ENCODE measurements around the gene GRAMD2A.
A peak's percentile ranks its signal among the peaks of the same experiment; 100 is the strongest.

GRAMD2A gene

DNA sequence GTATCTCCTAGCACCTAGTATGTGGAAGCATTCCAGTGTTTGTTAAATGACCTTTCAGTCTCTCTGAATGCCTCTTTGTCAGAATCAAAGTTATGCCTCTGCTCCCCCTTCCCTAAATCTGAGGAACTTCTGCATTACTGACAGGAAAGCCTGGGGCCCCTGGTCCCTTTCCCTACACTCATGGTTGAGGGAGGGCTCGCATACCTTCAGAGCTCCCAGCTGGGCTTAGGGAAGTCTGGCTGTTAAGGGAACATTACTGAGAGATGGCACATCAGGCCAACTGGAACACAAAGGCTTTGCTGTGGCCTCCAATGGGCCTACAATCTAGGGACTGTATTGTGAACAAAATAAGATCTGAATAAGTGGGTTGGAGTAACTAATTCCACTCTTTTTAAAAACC lies 23.1 kb upstream of the GRAMD2A start:
- no peak for DNase-seq (ENCODE audit: extremely low read depth in 1 of 2, low read depth in 1 of 2)

DNA sequence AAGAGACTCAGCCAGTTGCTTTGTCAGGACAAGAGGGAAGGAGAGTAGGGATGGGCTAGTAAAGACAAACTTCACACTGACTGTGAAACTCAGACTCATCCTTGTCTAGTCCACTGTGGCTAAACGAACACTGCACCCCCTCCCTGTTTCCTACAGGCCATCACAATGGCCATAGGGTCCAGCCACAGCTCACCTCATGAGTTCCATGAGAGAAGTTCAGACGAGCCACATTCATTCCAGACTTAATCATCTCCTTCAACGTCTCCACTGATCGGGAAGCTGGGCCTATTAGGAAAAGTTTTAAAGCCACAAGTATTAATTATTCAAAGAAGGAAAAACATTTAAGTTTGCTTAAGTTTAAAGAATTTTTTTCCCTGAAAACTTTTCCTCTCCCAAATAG lies 19.6 kb upstream of the GRAMD2A start:
- no peak for DNase-seq (ENCODE audit: extremely low read depth in 1 of 2, low read depth in 1 of 2)

DNA sequence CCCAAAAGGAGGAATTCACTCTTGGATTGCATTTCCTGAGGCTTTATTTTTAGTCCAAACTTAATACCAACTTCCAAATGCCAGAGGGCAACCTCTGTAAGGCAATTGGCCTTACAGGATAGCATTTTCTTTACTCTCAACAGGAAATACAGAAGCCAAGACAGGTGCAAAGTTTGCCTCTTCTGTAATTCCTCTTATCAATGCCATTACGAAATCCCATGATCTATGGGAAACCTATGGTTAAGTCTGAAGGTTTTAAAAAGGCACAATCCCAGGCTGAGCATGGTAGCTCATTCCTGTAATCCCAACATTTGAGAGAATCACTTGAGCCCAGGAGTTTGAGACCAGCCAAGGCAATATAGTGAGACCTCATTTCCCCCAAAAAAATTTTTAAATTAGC lies 18.5 kb upstream of the GRAMD2A start:
- DNase-seq (ENCODE audit: extremely low read depth in 1 of 2, low read depth in 1 of 2): no peak

DNA sequence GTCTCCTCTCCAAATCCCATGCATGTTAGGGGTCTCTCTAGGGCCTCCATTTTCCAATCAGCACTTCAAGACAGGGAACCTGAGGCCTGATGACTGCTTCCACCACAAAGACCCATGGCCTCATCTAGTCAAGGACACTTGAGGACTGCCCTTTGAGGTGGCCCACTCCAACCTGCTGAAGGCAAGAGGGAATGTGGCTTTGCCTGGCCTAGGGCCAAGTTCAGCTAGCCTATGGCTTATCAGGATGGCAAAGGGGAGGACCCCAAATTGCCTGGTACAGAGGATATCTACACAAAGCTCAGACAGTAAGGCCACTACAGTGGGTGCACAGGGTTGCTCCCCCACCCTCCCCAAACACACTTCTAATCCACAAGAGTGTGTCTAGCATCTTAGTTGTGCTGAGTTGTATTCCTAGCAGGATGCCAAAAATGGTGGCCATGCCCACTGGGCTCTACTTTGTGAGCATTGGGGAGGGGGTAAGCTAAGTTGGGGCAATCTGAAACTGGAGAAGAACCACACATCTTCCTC lies 10.0 kb upstream of the GRAMD2A start:
- no peak for DNase-seq (ENCODE audit: extremely low read depth in 1 of 2, low read depth in 1 of 2)

DNA sequence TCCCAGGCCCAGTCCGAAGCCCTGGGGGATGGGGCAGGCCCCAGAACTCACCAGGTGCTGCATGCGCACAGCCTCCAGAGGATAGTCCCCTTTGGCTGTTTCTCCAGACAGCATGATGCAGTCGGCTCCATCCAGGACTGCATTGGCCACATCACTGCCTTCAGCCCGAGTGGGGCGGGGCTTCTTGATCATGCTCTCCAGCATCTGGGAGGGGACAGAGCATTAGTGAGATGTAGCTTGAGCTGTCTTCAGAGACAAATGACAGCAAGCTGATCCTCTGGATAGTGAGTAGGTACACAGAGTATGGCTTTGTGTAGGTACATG lies 9.1 kb upstream of the GRAMD2A start:
- DNase-seq (ENCODE audit: extremely low read depth in 1 of 2, low read depth in 1 of 2): no peak

DNA sequence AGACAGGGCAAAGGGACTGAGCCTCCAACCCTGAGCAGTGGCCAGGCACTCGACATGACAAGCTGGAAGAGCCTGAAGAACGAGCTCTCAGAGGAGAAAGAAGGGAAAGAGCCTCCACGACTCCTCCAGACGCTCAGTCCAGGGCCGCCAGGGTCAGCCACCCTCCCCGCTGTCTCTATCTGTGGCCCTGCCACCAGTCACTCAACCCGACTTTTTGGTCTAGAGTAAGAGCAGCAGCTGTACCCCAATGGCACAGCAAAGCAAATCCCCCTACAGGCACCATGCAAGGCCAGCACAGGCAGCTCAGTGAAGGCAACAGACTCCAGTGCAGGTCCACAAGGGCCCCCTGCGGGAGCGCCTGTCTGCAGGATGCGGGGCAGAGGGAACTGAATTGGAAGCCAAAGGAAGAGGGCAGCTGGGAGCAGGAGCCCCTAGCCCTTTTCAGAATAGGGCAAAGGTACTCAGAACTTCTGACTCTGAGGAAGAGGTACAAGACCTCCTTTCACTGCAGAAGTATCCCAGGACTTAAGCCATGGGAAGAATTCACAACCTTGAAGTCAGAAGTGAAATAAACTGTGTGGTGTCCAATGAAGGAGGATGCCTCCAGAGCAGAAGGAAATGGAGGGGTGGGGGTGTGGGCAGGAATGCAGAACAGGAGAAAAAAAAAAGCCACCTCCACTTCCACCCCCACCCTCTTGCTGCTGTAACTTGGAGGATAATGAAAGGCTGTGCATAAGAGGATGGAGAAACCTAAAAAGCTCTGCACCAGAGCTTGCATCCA lies 8.5 kb upstream of the GRAMD2A start:
- no peak for DNase-seq (ENCODE audit: extremely low read depth in 1 of 2, low read depth in 1 of 2)

DNA sequence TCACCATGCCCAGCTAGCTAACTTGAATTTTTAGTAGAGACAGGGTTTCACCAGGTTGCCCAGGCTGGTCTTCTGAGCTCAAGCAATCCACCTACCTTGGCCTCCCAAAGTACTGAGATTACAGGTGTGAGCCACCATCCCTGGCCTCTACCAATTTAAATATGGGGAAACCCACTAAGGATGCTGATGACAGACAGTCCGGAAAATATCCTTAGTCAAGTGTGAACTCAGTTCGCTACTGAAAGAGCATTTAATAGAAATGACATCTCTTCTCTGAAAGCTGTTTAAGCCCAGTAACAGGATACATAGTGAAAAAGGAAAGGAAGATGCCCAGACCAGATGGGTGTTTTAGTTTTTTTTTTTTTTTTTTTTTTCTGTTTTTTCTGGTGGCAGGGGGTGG lies 7.7 kb upstream of the GRAMD2A start:
- DNase-seq (ENCODE audit: extremely low read depth in 1 of 2, low read depth in 1 of 2): no peak

DNA sequence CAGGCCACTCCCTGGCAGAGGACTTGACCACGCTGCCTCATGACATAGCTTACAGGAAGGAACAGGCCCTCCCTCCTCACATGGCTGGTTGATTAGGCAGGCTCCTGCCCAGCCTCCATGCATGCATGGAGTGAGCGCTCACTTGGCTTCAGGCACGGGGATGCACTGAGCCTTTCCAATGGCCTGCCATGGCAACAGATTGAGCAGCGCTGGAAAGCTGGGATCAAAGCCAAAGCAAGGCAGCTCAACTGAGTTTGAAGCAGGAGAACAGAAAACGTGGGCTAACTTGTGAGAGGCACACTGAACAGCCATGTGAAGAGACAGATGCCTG lies 5.9 kb upstream of the GRAMD2A start:
- DNase-seq (ENCODE audit: extremely low read depth in 1 of 2, low read depth in 1 of 2): no peak

DNA sequence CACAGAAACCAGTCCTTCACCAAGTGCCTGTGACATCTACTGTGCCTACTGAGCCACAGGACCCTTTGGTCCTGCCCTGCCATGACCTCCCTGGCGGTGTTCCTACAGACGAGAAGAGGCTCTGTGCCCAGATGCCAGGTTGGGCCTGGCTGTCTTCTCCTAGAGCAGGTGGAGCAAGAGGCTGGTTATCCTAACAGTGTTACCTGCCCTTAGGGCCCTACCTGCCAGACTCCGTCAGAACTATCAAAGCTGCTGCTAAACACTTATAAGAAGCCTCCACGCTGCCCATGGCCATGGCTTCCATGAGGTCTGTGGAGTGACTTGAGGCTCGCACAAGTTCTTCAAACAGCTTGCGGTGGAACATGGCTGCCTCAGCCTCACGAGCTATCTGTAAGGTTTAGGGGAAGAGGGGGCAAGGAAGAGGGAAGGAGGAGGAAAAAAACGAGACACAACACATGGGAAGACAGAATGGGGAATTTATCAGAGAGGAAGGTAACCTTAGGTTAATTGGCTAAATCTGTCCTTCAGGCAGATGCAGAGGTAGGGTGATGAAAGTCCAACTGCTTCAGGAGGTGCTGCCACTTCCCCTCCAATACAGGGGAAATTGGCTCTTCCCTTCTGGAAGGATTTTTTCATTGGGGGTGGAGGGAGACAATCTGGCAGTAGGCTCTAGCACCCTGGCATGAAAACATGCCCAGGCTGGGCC lies 5.4 kb upstream of the GRAMD2A start:
- DNase-seq (ENCODE audit: extremely low read depth in 1 of 2, low read depth in 1 of 2): no peak

DNA sequence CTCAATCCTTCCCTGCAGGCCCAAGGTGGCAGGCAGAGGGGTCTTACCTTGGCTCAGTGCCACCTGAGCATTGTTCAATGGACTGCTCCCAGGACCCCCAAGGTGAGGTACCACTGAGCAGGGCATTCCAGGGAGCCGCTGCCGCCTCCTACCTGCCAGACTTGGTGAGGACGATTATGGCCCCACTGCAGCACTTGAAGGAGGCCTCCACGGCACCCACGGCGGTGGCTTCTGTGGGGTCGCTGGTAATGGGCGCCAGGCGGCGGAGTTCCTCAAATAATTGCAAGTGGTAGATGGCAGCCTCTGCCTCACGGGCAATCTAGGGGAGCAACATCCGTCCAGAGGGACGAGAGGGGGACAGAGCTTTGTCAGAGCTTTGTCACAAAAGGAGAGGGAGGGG lies 4.7 kb upstream of the GRAMD2A start:
- DNase-seq (ENCODE audit: extremely low read depth in 1 of 2, low read depth in 1 of 2): no peak

DNA sequence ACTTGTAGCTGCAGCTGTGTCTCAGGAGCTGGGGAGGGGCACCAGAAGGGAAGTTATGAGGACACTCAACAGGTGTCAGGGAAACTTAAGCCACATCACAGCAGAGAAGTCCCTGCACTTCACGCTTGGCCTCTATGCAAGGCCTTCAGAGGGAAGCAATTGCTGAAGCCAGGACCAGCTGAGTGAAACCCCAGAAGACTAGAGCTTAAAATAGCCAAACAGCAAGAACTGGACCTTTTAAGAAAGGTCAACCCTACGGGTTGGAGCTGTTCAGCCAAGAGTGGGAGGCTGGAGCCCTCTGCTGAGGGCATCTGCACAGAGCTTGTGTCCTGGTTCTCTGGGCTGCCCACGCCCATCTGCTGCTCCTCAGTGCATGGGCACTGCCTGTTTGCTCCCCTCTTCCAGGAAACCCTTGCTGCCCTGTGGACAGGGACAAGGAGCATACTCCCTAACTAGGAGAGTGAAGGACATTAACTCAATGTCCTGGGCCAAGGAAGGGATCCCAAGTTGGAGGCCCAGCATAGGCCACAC lies 3.9 kb upstream of the GRAMD2A start:
- DNase-seq (ENCODE audit: extremely low read depth in 1 of 2, low read depth in 1 of 2): no peak

DNA sequence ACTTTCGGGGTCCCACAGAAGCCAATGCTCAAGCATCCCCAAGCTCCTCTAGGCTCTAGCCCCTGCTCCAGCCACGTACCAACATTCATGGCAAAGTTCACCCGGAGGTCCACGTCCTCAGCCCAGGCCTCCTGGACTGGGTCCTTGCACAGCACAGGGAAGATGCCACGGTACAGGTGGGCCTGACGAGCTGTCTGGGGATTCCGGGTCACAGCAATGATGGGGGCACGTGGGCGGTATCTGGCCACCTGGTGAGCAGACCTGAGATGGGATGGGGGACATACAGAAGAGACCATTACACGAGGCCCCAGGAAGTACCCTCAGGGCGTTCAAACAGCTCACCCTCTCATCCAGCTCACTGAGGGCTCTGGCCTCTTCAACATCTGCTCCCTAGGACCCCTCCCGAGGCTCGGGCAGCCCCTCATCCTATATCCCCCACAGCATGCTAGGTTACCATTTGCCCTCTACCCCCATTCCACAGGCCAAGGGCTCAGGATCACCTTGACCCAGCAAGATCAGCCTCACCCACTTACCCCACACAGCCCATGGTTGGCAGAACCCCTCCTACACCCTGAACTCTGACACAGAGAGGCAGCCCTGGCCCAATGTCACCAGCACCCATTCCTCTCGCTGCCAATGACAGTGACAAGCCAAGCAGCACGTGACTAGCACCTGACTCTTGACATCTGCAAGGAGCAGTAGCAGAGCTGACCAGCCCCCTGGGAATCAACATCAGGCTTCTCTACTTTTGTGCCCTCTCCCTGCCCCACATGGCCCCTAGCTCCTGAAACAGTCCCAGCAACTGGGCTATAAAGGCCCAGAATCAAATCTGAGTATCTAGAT lies 3.0 kb upstream of the GRAMD2A start:
- no peak for DNase-seq (ENCODE audit: extremely low read depth in 1 of 2, low read depth in 1 of 2)

DNA sequence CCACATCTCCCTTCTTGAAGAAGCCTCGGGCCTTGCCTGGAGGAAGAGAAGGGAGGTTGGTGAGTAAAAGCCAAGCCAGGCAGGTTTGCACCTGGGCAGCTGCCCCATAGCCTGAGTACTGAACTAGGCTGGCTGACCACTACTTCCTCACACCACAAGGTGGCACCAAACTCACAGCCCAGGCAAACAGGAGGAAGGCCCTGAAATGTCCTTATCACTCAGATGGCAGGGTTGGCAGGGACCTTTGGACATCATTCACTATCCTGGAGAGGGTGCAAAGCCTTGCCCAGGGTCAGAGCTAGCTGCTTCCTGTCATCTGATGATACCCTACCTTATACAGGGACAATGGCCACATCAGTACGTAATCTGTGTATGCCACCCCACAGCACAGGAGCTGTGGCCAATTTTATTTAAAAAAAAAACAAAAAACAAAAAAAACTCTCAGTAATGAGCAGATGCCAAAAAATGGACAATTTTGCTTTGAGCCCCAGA lies 2.2 kb upstream of the GRAMD2A start:
- peak in 1 of 2 donors; percentile 41 for DNase-seq (ENCODE audit: extremely low read depth in 1 of 2, low read depth in 1 of 2)

DNA sequence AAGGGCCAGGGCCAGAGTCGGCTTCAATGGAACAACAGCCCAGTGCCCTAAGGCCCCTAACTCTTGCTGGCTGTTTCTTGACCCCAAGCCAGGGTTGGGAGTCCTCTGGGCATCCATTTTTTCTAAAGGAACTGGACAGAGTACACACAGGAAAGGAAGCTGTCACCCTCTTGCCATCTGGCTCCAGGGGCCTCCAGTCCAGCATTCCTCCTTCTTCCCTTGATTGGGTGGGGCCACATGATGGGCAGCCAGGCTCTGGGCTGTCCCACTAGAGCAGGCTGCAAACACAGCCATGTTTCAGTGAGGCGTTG lies 1.6 kb upstream of the GRAMD2A start:
- DNase-seq (ENCODE audit: extremely low read depth in 1 of 2, low read depth in 1 of 2): no peak

DNA sequence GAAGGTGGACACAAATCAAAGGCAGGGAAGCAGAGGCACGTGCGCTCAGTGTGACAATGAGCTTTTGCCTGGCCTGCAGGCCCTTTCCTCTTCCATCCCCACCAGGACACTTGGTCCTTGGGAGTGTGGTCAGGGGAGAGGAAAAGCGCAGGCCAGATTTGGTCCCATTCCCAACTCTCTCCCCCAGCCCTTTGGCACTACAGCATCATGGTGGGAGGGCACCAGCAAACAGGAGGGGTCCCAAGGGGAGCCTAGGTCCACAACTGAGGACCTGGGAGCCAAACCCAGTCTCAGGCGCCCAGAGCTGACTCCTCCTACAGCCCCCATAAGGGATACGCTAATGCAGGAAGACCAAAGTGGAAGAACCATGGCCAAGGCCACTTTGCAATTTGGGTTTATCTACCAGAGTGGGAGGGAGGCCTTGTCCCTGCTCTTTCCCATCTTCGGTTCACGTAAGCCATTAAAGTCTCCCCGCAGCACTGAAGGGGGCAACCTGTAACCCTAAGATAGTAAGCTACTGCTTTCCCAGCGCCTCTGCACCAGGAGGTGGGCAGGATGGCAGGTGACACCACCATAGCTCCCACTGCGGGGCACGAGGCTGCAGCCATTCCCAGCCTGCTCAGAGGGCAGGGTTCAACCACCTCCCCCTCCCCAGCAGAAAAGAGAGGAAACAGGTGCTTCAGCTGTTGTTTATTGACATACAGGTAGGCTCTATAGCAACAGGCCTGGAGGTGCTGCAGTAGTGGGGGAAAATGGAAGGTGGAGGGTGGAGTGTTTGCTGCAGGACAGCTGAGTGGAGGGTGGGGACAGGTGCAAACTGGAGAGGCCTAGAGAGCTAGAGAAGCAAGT lies 993 bp upstream of the GRAMD2A start:
- DNase-seq (ENCODE audit: extremely low read depth in 1 of 2, low read depth in 1 of 2): no peak

DNA sequence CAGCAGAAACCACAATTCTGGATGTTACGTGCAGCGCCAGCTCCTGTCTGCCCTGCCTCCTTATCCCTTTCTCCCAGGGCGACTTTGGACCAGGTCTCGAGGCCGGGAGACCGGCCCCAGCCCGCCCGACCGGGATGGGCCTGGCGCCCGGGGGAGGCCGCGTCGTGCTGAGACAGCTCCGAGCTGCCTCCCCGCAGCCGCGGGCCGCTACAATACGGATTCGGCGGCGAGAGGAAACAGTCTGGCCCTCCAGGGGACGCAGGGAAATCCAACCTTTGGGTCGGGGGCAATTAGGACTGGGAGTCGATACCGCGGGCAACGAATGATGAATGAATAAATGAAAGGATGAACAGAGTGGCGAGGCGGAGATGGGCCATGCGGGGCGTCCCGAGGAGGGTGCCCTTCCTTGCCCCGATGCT lies 537 bp downstream of the GRAMD2A start:
- no peak for DNase-seq (ENCODE audit: extremely low read depth in 1 of 2, low read depth in 1 of 2)

DNA sequence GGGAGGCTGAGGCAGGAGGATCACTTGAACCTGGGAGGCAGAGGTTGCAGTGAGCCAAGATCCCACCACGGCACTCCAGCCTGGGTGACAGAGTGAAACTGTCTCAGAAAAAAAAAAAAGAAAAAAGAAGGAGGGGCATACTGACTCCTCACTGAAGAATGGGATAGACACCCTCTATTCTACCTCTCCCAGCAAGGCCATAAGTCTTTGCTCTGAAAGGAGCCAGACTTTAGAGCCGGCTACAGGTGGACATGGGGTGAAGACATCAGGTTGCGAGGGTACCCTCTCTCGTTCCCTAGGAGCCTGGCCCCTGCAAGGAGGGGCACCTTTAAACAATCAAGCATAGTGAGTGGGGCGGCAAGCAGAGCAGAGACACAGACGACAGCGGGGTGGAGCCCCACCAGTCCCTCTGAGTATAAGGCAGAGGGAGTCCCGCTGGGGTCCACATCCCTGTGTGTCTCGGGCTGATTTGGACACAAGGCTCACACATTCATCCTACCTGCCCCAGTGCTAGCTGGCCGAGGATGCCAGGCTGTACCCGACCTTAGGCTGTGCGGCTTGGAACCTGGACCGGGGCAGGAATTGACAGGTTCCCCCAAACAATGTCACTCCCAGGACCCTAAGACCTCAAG lies 1.1 kb downstream of the GRAMD2A start:
- no peak for DNase-seq (ENCODE audit: extremely low read depth in 1 of 2, low read depth in 1 of 2)

DNA sequence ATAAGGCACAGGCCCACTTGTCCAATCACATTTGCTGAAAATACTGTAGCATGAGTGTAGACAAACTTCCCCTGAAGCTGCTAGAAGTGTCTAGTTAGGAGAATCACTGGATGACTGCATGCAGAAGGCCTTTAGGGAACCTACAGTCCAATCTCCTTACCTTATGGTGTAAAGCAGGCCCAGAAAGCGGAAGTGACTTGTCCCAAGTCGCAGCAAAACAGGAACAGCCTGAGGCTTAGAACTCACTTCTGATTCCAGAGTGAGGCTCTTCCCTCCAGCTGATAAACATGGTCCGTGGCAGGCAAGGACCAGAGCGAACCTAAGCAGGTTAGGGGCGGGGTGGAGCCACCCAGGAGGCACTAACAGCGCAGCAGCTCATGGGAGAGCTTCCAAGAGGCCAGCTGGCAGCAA lies 2.5 kb downstream of the GRAMD2A start:
- DNase-seq (ENCODE audit: extremely low read depth in 1 of 2, low read depth in 1 of 2): no peak

DNA sequence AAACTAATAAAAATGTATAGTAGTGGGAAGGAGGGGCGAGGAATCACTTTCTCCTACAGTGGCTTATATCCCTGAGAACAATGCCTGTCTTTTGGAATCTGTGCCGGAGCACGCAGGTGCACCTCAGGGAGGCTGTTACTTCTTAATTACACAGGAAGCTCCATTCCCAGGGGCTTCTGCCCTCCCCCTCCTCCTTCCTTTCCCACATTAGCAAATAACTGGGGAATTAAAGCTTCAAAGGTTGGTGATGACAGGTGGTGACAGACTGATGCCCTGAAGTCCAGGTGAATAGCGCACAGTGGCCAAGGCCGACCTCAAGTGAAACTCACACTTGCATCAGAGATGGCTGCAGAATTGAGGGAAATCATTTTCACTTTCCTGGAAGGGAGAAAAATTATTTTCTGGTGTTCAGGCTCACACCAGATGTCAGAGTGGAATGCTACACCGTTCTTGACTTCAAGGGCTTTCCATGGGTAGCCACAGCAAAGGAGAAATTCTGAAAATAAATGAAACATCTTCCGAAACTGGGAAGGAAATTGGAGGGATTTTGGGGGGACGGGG lies 3.7 kb downstream of the GRAMD2A start:
- DNase-seq (ENCODE audit: extremely low read depth in 1 of 2, low read depth in 1 of 2): no peak

DNA sequence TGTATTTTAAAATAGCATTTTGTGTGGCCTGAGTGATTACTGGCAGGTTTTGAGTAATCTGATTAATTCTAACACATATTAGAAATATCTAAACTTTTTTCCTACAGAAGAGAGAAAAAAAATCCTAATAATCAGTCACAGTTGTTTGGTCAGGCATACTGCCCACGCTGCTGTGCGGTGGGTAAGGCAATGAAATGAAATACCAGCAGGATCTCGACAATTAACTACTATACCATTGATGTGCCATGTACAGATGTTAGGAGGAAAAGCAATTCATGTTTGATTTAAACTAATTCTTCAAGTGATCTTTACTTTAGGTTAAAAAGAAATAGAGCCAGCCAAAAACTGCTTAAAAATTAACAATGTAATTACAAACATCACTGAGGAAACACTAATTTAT lies 5.2 kb downstream of the GRAMD2A start:
- DNase-seq (ENCODE audit: extremely low read depth in 1 of 2, low read depth in 1 of 2): no peak
